GM12891 (cell line): ENCODE results near the gene SLC25A20.

Source experiments
- POLR2A ChIP-seq: IDR thresholded peaks from 2 replicates; pipeline ENCODE4 v1.6.1; 2011; ENCODE audit warnings: low read depth, low read length, control low read depth
- POLR2AphosphoS5 ChIP-seq: IDR thresholded peaks from 2 replicates; pipeline ENCODE4 v1.6.1; 2011; ENCODE audit warnings: low read depth, low read length, control low read depth
- TAF1 ChIP-seq: IDR thresholded peaks from 2 replicates; pipeline ENCODE4 v1.6.1; 2011; ENCODE audit warnings: low read depth, low read length, control low read depth

DNA sequence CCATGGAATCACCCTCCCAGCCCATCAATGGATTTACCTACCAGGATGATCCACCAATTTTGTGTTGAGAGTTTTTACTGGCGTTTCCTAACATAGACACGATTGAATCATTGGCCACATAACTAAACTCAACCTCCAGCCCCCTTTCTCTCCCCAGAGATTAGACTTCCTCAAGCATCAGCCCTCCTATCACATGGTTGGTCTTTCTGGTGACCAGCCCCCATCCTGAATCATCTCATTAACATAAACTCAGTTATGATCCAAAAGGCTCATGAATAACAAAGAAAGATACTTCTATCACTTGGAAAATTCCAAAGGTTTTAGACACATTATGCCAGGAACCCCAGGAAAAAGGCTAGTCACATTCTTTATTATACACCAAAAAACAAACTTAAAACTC, 72.2 kb downstream of the SLC25A20 start:
- TF ChIP-seq POLR2AphosphoS5 (no peak), POLR2A (no peak), TAF1 (no peak)
